ENCODE measurements around the gene HSPA1A. TPM values are rescaled to one million over a fixed set of nuclear protein-coding genes. Genes with fewer than 3 reads are reported as not detected.
"Not testable (repeated sequence)": the region's sequence is repeated elsewhere in the genome, so short reads cannot be mapped to it uniquely, and the experiment has no call there.

The HSPA1A gene
- total RNA-seq, 1 experiment from 2014 or later = 169 TPM

- no peak for DNase-seq (ENCODE audit: low read depth, low spot score)
- peak; percentile 7; the same call in 1 of the 2 replicates for ATAC-seq
- intact Hi-C loops (cut with micrococcal nuclease; ENCODE audit: unreplicated experiment) = no loop called here
- CTCF ChIA-PET = interaction anchor here (0.8 to 1.9 kb wide), 2 partner anchors 9 to 33 kb away, joined by 3 to 6 read pairs; no protein-coding TSS in a partner anchor
- no peaks in the 10 kb centered on the region for H3K9me3 ChIP-seq (ENCODE audit: control insufficient read depth, insufficient read depth, low read depth, low read length)
- H3K4me1 ChIP-seq (ENCODE audit: control insufficient read depth, insufficient read depth, low read length) = peaks cover 8% of the 10 kb centered on the region
- H3K27ac ChIP-seq (ENCODE audit: low read length) = peak overlapping the region; percentile 97
- H3K4me3 ChIP-seq (ENCODE audit: low read depth in 2 of 2, low read length in 2 of 2) = peak overlapping the region; percentile 85 to 99
- in situ Hi-C loops (cut with HindIII; ENCODE audit: low pct_unique_long_range_greater_than_20kb, low sequenced_read_pairs) = no loop called here
- BruUV-seq (replicated peaks) = no TSS peak
- TF ChIP-seq POLR2AphosphoS5 (IDR thresholded peaks at IDR 0.05; ENCODE audit: low read depth, low read length) = no peak
- TF ChIP-seq, protein P1, sequence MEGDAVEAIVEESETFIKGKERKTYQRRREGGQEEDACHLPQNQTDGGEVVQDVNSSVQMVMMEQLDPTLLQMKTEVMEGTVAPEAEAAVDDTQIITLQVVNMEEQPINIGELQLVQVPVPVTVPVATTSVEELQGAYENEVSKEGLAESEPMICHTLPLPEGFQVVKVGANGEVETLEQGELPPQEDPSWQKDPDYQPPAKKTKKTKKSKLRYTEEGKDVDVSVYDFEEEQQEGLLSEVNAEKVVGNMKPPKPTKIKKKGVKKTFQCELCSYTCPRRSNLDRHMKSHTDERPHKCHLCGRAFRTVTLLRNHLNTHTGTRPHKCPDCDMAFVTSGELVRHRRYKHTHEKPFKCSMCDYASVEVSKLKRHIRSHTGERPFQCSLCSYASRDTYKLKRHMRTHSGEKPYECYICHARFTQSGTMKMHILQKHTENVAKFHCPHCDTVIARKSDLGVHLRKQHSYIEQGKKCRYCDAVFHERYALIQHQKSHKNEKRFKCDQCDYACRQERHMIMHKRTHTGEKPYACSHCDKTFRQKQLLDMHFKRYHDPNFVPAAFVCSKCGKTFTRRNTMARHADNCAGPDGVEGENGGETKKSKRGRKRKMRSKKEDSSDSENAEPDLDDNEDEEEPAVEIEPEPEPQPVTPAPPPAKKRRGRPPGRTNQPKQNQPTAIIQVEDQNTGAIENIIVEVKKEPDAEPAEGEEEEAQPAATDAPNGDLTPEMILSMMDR (IDR thresholded peaks at IDR 0.05) = no peak
- POLR2A ChIA-PET = interaction anchor here (0.5 to 1.7 kb wide), 3 partner anchors 9 to 1942 kb away, joined by 3 to 13 read pairs (median 5); partner anchors contain the start of genes HSPA1A, HSPA1B and HSPA1L
- H3K36me3 ChIP-seq (ENCODE audit: control insufficient read depth, insufficient read depth, low read length) = peaks cover 5% of the 10 kb centered on the region; the same call in 1 of the 2 replicates
- H3K27me3 ChIP-seq (ENCODE audit: control insufficient read depth, insufficient read depth, low read length) = no peaks in the 10 kb centered on the region
Measured at GRCh38 chr6:31805939-31806469, 9.3 kb upstream of the HSPA1A start.

DNA sequence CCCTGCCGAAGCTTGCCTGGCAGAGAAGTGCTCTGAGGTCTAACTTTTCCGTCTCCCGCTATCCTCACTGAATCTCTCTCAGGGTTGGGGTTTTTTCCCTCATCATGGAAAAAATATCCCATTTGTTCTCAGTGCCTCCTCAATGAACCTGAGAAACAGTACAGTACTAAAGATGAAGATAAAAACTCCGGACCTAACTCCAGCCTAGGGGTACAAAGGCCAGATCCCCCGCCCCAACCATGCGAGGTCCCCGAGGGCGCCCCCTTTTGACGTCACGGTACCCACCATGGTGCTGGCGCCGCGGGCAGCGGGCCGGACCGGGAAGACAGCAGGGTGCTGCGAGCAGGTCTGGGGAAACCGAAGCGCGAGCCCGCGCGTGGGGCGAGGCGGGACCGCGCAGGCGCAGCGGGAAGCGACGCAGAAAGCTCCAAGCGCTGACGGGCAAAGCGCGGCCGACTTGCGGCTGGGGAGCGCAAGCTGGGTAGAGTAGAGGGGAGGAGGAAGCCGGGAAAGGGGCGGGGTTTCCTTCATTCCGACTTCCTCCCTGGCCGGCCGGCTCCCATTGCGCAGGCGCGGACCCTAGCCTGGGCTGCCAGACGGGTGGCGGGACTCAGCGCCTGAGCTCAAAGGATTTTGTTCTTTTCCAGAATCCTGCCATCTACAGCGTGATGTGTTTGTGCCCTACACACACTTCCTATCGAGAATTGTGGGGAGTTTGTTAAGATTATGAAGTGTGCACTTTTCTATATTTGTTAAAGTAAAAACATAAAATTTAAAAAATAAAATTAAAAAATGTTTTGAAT is 8.7 kb upstream of the HSPA1A start, which contains the start of gene LSM2:
Gene LSM2, minus strand, starts transcription at position 497 of the 803 bp plus-strand sequence. Its CDS starts 209 bp downstream, at position 288.
- Histone ChIP-seq H3K27ac (ENCODE audit: low read length) (peak within 1 kb of the TSS; percentile 97), H3K9me3 (ENCODE audit: control insufficient read depth, insufficient read depth, low read depth, low read length) (no peaks in the 10 kb centered on the region), H3K27me3 (ENCODE audit: control insufficient read depth, insufficient read depth, low read length) (no peaks in the 10 kb centered on the region), H3K36me3 (ENCODE audit: control insufficient read depth, insufficient read depth, low read length) (peaks cover 5% of the 10 kb centered on the region; the same call in 1 of the 2 replicates), H3K4me1 (ENCODE audit: control insufficient read depth, insufficient read depth, low read length) (peaks cover 8% of the 10 kb centered on the region), H3K4me3 (ENCODE audit: low read depth in 2 of 2, low read length in 2 of 2) (peak within 1 kb of the TSS; percentile 85 to 99)
- DNase-seq (ENCODE audit: low read depth, low spot score) (no peak), ATAC-seq (peak; percentile 99)
- in situ Hi-C loops (cut with HindIII; ENCODE audit: low pct_unique_long_range_greater_than_20kb, low sequenced_read_pairs) (no loop called here), intact Hi-C loops (cut with micrococcal nuclease; ENCODE audit: unreplicated experiment) (no loop called here)
- no TSS peak for BruUV-seq (replicated peaks)
- POLR2A ChIA-PET = interaction anchor here (0.7 to 1.7 kb wide), 3 partner anchors 9 to 116 kb away, joined by 5 to 13 read pairs (median 11); partner anchors contain the start of genes HSPA1A, HSPA1B and HSPA1L
- TF ChIP-seq TCF7L2 (IDR thresholded peaks at IDR 0.05; ENCODE audit: low read depth, low read length) (no peak), POLR2AphosphoS5 (IDR thresholded peaks at IDR 0.05; ENCODE audit: low read depth, low read length) (peak; percentile 90)
- CTCF ChIA-PET = interaction anchor here (0.7 to 1.9 kb wide), 5 partner anchors 8 to 34 kb away, joined by 3 to 6 read pairs (median 3); partner anchors contain the start of gene HSPA1L

GRCh38 chr6:31808599-31808998 is 6.7 kb upstream of the HSPA1A start:
- intact Hi-C loops (cut with micrococcal nuclease; ENCODE audit: unreplicated experiment); BruUV-seq (replicated peaks); H3K27ac ChIP-seq (ENCODE audit: low read length); H3K36me3 ChIP-seq (ENCODE audit: control insufficient read depth, insufficient read depth, low read length); in situ Hi-C loops (cut with HindIII; ENCODE audit: low pct_unique_long_range_greater_than_20kb, low sequenced_read_pairs); H3K4me1 ChIP-seq (ENCODE audit: control insufficient read depth, insufficient read depth, low read length); H3K27me3 ChIP-seq (ENCODE audit: control insufficient read depth, insufficient read depth, low read length); CTCF ChIA-PET; DNase-seq (ENCODE audit: low read depth, low spot score); ATAC-seq; H3K9me3 ChIP-seq (ENCODE audit: control insufficient read depth, insufficient read depth, low read depth, low read length); H3K4me3 ChIP-seq (ENCODE audit: low read depth in 2 of 2, low read length in 2 of 2): not testable (repeated sequence)
- POLR2A ChIA-PET = interaction anchor here (0.8 kb wide), 1 partner anchor 10 kb away, joined by 3 read pairs; no protein-coding TSS in a partner anchor

DNA sequence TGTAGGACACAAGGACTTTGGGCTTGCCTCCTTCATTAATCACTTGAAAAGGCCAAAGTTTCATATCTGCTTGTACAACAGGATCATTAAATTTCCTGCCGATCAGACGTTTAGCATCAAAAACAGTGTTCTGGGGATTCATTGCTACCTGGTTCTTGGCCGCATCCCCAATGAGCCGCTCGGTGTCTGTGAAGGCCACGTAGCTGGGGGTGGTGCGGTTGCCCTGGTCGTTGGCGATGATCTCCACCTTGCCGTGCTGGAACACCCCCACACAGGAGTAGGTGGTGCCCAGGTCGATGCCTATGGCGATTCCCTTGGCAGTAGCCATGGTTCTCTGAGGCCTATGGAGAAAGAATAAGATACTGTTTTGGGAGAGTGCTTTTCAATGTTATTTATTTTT is 3.7 kb upstream of the HSPA1A start:
- Histone ChIP-seq H3K27ac (ENCODE audit: low read length) (no peak overlapping the region), H3K36me3 (ENCODE audit: control insufficient read depth, insufficient read depth, low read length) (no peaks in the 10 kb centered on the region), H3K4me1 (ENCODE audit: control insufficient read depth, insufficient read depth, low read length) (peaks cover 8% of the 10 kb centered on the region; the same call in 1 of the 2 replicates), H3K9me3 (ENCODE audit: control insufficient read depth, insufficient read depth, low read depth, low read length) (no peaks in the 10 kb centered on the region), H3K4me3 (ENCODE audit: low read depth in 2 of 2, low read length in 2 of 2) (no peak overlapping the region), H3K27me3 (ENCODE audit: control insufficient read depth, insufficient read depth, low read length) (no peaks in the 10 kb centered on the region)
- intact Hi-C loops (cut with micrococcal nuclease; ENCODE audit: unreplicated experiment) = no loop called here
- DNase-seq (ENCODE audit: low read depth, low spot score) = no peak
- in situ Hi-C loops (cut with HindIII; ENCODE audit: low pct_unique_long_range_greater_than_20kb, low sequenced_read_pairs) = no loop called here
- POLR2A ChIA-PET = interaction anchor here (0.6 kb wide), 1 partner anchor 80 kb away, joined by 3 read pairs; no protein-coding TSS in a partner anchor
- TF ChIP-seq, protein P1 (IDR thresholded peaks at IDR 0.05) = no peak
- TF ChIP-seq, protein P2, sequence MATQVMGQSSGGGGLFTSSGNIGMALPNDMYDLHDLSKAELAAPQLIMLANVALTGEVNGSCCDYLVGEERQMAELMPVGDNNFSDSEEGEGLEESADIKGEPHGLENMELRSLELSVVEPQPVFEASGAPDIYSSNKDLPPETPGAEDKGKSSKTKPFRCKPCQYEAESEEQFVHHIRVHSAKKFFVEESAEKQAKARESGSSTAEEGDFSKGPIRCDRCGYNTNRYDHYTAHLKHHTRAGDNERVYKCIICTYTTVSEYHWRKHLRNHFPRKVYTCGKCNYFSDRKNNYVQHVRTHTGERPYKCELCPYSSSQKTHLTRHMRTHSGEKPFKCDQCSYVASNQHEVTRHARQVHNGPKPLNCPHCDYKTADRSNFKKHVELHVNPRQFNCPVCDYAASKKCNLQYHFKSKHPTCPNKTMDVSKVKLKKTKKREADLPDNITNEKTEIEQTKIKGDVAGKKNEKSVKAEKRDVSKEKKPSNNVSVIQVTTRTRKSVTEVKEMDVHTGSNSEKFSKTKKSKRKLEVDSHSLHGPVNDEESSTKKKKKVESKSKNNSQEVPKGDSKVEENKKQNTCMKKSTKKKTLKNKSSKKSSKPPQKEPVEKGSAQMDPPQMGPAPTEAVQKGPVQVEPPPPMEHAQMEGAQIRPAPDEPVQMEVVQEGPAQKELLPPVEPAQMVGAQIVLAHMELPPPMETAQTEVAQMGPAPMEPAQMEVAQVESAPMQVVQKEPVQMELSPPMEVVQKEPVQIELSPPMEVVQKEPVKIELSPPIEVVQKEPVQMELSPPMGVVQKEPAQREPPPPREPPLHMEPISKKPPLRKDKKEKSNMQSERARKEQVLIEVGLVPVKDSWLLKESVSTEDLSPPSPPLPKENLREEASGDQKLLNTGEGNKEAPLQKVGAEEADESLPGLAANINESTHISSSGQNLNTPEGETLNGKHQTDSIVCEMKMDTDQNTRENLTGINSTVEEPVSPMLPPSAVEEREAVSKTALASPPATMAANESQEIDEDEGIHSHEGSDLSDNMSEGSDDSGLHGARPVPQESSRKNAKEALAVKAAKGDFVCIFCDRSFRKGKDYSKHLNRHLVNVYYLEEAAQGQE (IDR thresholded peaks at IDR 0.05; ENCODE audit: insufficient read depth in 1 of 2, low read depth in 2 of 2, low read length in 1 of 2) = no peak
- TF ChIP-seq SIN3A (IDR thresholded peaks at IDR 0.05; ENCODE audit: borderline replicate concordance, insufficient read depth, low read depth, low read length) (no peak), POLR2AphosphoS5 (IDR thresholded peaks at IDR 0.05; ENCODE audit: low read depth, low read length) (no peak), TCF7L2 (IDR thresholded peaks at IDR 0.05; ENCODE audit: low read depth, low read length) (no peak)
- BruUV-seq (replicated peaks) = no TSS peak
- CTCF ChIA-PET = interaction anchor here (0.5 kb wide), 1 partner anchor 19 kb away, joined by 10 read pairs; no protein-coding TSS in a partner anchor
- no peak for ATAC-seq
